GM19238 (cell line): ENCODE results near the gene EPG5.
"Not testable (repeated sequence)": the region's sequence is repeated elsewhere in the genome, so short reads cannot be mapped to it uniquely, and the experiment has no call there.

Experiments used
- DNase-seq: peaks from one replicate; pipeline ENCODE4 v3.0.0; 2011; ENCODE audit warnings: low spot score; ENCODE audit not compliant: insufficient read length

EPG5 gene

GRCh38 chr18:45838302-45839070 lies 128.6 kb downstream of the EPG5 start:
- no peak for DNase-seq

- DNase-seq: no peak
Measured at GRCh38 chr18:45837283-45838070, 129.7 kb downstream of the EPG5 start.

GRCh38 chr18:45836242-45837205 lies 130.6 kb downstream of the EPG5 start:
- DNase-seq: no peak

GRCh38 chr18:45835057-45835636 lies 132.0 kb downstream of the EPG5 start:
- DNase-seq: no peak

GRCh38 chr18:45834306-45834705 lies 132.8 kb downstream of the EPG5 start:
- DNase-seq: no peak

GRCh38 chr18:45833846-45834245 lies 133.3 kb downstream of the EPG5 start:
- DNase-seq: no peak

- DNase-seq: no peak
Measured at GRCh38 chr18:45830917-45831316, 136.2 kb downstream of the EPG5 start.

- DNase-seq: no peak
Measured at GRCh38 chr18:45829855-45830254, 137.3 kb downstream of the EPG5 start.

- no peak for DNase-seq
Measured at GRCh38 chr18:45828917-45829811, 138.0 kb downstream of the EPG5 start.

GRCh38 chr18:45826716-45827115 lies 140.4 kb downstream of the EPG5 start:
- DNase-seq: not testable (repeated sequence)

- DNase-seq: no peak
Measured at GRCh38 chr18:45826084-45826483, 141.0 kb downstream of the EPG5 start.

GRCh38 chr18:45825258-45826044 lies 141.7 kb downstream of the EPG5 start, which contains the start of gene SIGLEC15:
SIGLEC15 (plus strand) TSS chr18:45825675; CDS start chr18:45825729, 54 bp downstream.
- no peak for DNase-seq

GRCh38 chr18:45821711-45822110 lies 145.4 kb downstream of the EPG5 start:
- no peak for DNase-seq

- DNase-seq: no peak
Measured at GRCh38 chr18:45821026-45821425, 146.1 kb downstream of the EPG5 start.

GRCh38 chr18:45820106-45820745 lies 146.9 kb downstream of the EPG5 start:
- no peak for DNase-seq

GRCh38 chr18:45818765-45819164 lies 148.4 kb downstream of the EPG5 start:
- not testable (repeated sequence) for DNase-seq

- DNase-seq: no peak
Measured at GRCh38 chr18:45817543-45817942, 149.6 kb downstream of the EPG5 start.

GRCh38 chr18:45814733-45815132 lies 152.4 kb downstream of the EPG5 start:
- DNase-seq: not testable (repeated sequence)

GRCh38 chr18:45807144-45807543 lies 160.0 kb downstream of the EPG5 start:
- DNase-seq: not testable (repeated sequence)
